GM12878 (cell line): Measurements from ENCODE around the gene SEMA4A. TPM values are rescaled to one million over a fixed set of nuclear protein-coding genes. Genes with fewer than 3 reads are reported as not detected.
"Not testable (repeated sequence)": the region's sequence is repeated elsewhere in the genome, so short reads cannot be mapped to it uniquely, and the experiment has no call there.

Source experiments
- ATAC-seq: fragments of 200-7000 bp; cut with Tn5 transposase; 3 replicates; pipeline ENCODE4 v1.9.1; 2020; ENCODE audit warnings: mild to moderate bottlenecking, moderate library complexity
- BruUV-seq: library from RNA; stranded (reverse); fragments of 400-500 nt; replicated peaks from 2 replicates; lab custom pipeline; 2021; lab: Mats Ljungman, UMichigan
- CTCF ChIA-PET: fragments of 300-600 bp; sonication (Branson Sonifier 250); formaldehyde crosslinking; extraction: SDS; loops from one replicate; lab custom pipeline; 2021; ENCODE audit warnings: inconsistent platforms; lab: Yijun Ruan, JAX
- POLR2A ChIA-PET: fragments of 350-600 bp; formaldehyde crosslinking; extraction: SDS; loops from one replicate; lab custom pipeline; 2021; ENCODE audit warnings: inconsistent platforms; lab: Charles Lee
- RAD21 ChIA-PET: fragments of 300-600 bp; sonication (Branson Sonifier 250); formaldehyde crosslinking; loops from one replicate; lab custom pipeline; 2023; ENCODE audit warnings: antibody characterized with exemption; ENCODE audit not compliant: unreplicated experiment; lab: Charles Lee
- SMC1A ChIA-PET: fragments of 300-600 bp; sonication (Branson Sonifier 250); formaldehyde crosslinking; loops from one replicate; lab custom pipeline; 2023; ENCODE audit not compliant: unreplicated experiment, uncharacterized antibody; lab: Charles Lee
- DNase-seq: peaks from one replicate; pipeline ENCODE4 v3.0.0-alpha.2; 2011; ENCODE audit warnings: low read depth, low spot score
- FAIRE-seq: peaks from 3 replicates; lab custom pipeline; 2011; peaks lifted over from hg19 to GRCh38; lab: Jason Lieb, UNC
- H2AFZ ChIP-seq: 2 replicates; pipeline ENCODE4 v1.6.0; 2011; ENCODE audit warnings: low read depth, low read length, control low read depth; ENCODE audit not compliant: control insufficient read depth
- H3K27ac ChIP-seq: 2 replicates; pipeline ENCODE4 v1.5.1; 2011; ENCODE audit warnings: control low read depth; ENCODE audit not compliant: control insufficient read depth, insufficient read depth
- H3K27me3 ChIP-seq, 2 experiments: replicated peaks in 1 of 2; 2 replicates each; pipeline versions ENCODE4 v1.6.0 to v1.6.1; 2011; ENCODE audit warnings: low read length in 1 of 2; ENCODE audit not compliant: control insufficient read depth in 2 of 2, insufficient read depth in 2 of 2
- H3K36me3 ChIP-seq, 2 experiments: 2 replicates each; pipeline ENCODE4 v1.5.1; 2011; ENCODE audit warnings: low read length in 1 of 2; ENCODE audit not compliant: control insufficient read depth in 2 of 2, insufficient read depth in 2 of 2
- H3K4me1 ChIP-seq: 2 replicates; pipeline ENCODE4 v1.6.1; 2011; ENCODE audit warnings: mild to moderate bottlenecking, low read length, moderate library complexity, mixed read lengths; ENCODE audit not compliant: control insufficient read depth, insufficient read depth
- H3K4me2 ChIP-seq: 2 replicates; pipeline ENCODE4 v1.6.0; 2011; ENCODE audit warnings: control low read depth; ENCODE audit not compliant: control insufficient read depth, insufficient read depth
- H3K4me3 ChIP-seq: fragments of 200-600 bp; sonication (generic); 2 replicates; pipeline ENCODE4 v1.5.1; 2016
- H3K79me2 ChIP-seq: 2 replicates; pipeline ENCODE4 v1.6.0; 2011; ENCODE audit warnings: low read length; ENCODE audit not compliant: control insufficient read depth, insufficient read depth
- H3K9ac ChIP-seq: 2 replicates; pipeline ENCODE4 v1.8.0; 2011; ENCODE audit warnings: low read length, control low read depth, mixed read lengths; ENCODE audit not compliant: control insufficient read depth, insufficient read depth
- H3K9me3 ChIP-seq: replicated peaks from 3 replicates; pipeline ENCODE4 v1.5.1; 2011; ENCODE audit warnings: mild to moderate bottlenecking, low read length; ENCODE audit not compliant: control insufficient read depth, insufficient read depth
- H4K20me1 ChIP-seq: 2 replicates; pipeline ENCODE4 v1.6.0; 2011; ENCODE audit not compliant: control insufficient read depth, insufficient read depth
- BHLHE40 ChIP-seq, 2 experiments: fragments of 450-650 bp in 1 of 2; IDR thresholded peaks; 2 replicates each; pipeline ENCODE4 v1.6.1; 2011 to 2017; ENCODE audit warnings: low read depth in 2 of 2, borderline replicate concordance in 1 of 2, improper control_type of control experiment in 1 of 2, low read length in 1 of 2, mild to moderate bottlenecking in 1 of 2
- CEBPB ChIP-seq, 2 experiments: fragments of 150-350 bp in 1 of 2; IDR thresholded peaks; 2 replicates each; pipeline ENCODE4 v1.6.1; 2012 to 2014; ENCODE audit warnings: low read depth in 2 of 2, low read length in 2 of 2, borderline replicate concordance in 1 of 2, inconsistent platforms in 1 of 2
- CHD2 ChIP-seq: IDR thresholded peaks from 2 replicates; pipeline ENCODE4 v1.6.1; 2011; ENCODE audit warnings: low read depth, low read length, improper control_type of control experiment, borderline replicate concordance
- EZH2 ChIP-seq: IDR thresholded peaks from 2 replicates; pipeline ENCODE4 v1.6.1; 2012; ENCODE audit warnings: low read depth, mild to moderate bottlenecking, control low read depth, inconsistent platforms, low read length, borderline replicate concordance; ENCODE audit not compliant: control insufficient read depth
- NFYA ChIP-seq: IDR thresholded peaks from 2 replicates; pipeline ENCODE4 v1.6.1; 2011; ENCODE audit warnings: low read depth, mild to moderate bottlenecking, low read length, improper control_type of control experiment, borderline replicate concordance
- POLR2AphosphoS2 ChIP-seq: IDR thresholded peaks from 2 replicates; pipeline ENCODE4 v1.6.1; 2011; ENCODE audit warnings: low read depth, mild to moderate bottlenecking, low read length, improper control_type of control experiment, moderate library complexity
- RBBP5 ChIP-seq: fragments of 200-600 bp; sonication (generic); conservative IDR thresholded peaks from 2 replicates; pipeline ENCODE4 v1.6.1; 2016
- RFX5 ChIP-seq: IDR thresholded peaks from 2 replicates; pipeline ENCODE4 v1.6.1; 2011; ENCODE audit warnings: low read depth, low read length, improper control_type of control experiment
- SMARCA5 ChIP-seq: fragments of 450-650 bp; IDR thresholded peaks from 2 replicates; pipeline ENCODE4 v1.6.1; 2017; ENCODE audit warnings: mild to moderate bottlenecking
- SUPT20H ChIP-seq: IDR thresholded peaks from 2 replicates; pipeline ENCODE4 v1.6.1; 2011; ENCODE audit warnings: low read depth, mild to moderate bottlenecking, low read length, moderate library complexity, borderline replicate concordance; ENCODE audit not compliant: control insufficient read depth
- ZSCAN29 ChIP-seq: fragments of 450-650 bp; IDR thresholded peaks from 2 replicates; pipeline ENCODE4 v1.6.1; 2017; ENCODE audit warnings: mild to moderate bottlenecking, moderate library complexity
- WGBS: methylation state at CpG from one replicate; pipeline ENCODE4 v1.1.6; 2016; ENCODE audit warnings: low lambda C conversion rate; ENCODE audit not compliant: insufficient replicate concordance, insufficient coverage; ENCODE audit errors: missing lambda C conversion rate; 5-methylcytosine and 5-hydroxymethylcytosine counted together
- in situ Hi-C: fragments of 300-500 bp; cut with MboI; formaldehyde crosslinking; loops from 9 replicates; pipeline ENCODE4 v1.14.3; 2018; ENCODE audit warnings: mixed read lengths
- intact Hi-C: fragments of 100-400 bp; cut with micrococcal nuclease; formaldehyde crosslinking; loops from one replicate; pipeline ENCODE4 v1.14.2; 2022; ENCODE audit not compliant: unreplicated experiment
- polyA plus RNA-seq, 11 experiments: library from polyadenylated mRNA; depleted of rRNA in 4 of 11; unstranded in 6 of 11; stranded (reverse) in 5 of 11; fragments of >200 nt; fragmentation: Nextera tagmentation in 4 of 11; fragmentation: Illumina TruSeq in 1 of 11; extraction: Ambion mirVana in 4 of 11; extraction: Trizol in 1 of 11; gene quantifications; 1 replicate in 1 of 11; 2 replicates in 10 of 11; pipeline versions ENCODE4 v1.2.1 to v1.2.3, GENCODE V29; 2011 to 2016; ENCODE audit warnings: inconsistent platforms in 2 of 11, missing spikeins in 2 of 11, low read depth in 1 of 11
- total RNA-seq, 4 experiments: library from RNA; depleted of rRNA in 3 of 4; stranded (reverse); fragments of >200 nt in 3 of 4; fragmentation: Illumina TruSeq in 1 of 4; extraction: Trizol in 1 of 4; gene quantifications; 2 replicates each; pipeline versions ENCODE4 v1.2.1 to v1.2.3, GENCODE V29; 2013 to 2021
- TF ChIP-seq, protein P1 (sequence below): fragments of 450-650 bp; formaldehyde crosslinking; IDR thresholded peaks from 2 replicates; pipeline ENCODE4 v1.4.0; 2020; ENCODE audit warnings: mild to moderate bottlenecking, moderate library complexity

Gene SEMA4A
- total and polyA plus RNA-seq, 10 of the 15 experiments (the other 5 are each of a cell fraction or from before 2014, with no cell fraction given), result 2.6 to 64.2 (median 32.8) TPM

DNA sequence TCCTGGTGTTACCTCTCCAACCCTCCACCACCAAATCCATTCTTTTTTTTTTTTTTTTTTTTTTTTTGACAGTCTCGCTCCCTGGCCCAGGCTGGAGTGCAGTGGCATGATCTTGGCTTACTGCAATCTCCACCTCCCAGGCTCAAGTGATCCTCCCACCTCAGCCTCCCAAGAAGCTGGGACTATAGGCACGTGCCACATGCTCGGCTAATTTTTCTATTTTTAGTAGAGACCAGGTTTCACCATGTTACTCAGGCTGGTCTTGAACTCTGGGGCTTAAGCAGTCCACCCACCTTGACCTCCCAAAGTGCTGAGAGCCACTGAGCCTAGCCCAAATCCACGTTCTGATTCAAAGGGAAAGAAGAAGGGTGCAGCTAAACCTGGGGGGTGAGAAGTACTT lies 32.4 kb upstream of the SEMA4A start:
- RAD21 ChIA-PET, result interaction anchor here (0.7 to 22.2 kb wide), 4 partner anchors 7 to 81 kb away, joined by 3 to 695 read pairs (median 54); no protein-coding TSS in a partner anchor
- TF ChIP-seq BHLHE40 (IDR thresholded peaks at IDR 0.05; ENCODE audit: borderline replicate concordance in 1 of 2, low read depth in 2 of 2, low read length in 1 of 2), result peak in 1 of 2 experiments; percentile 73; a peak in 2 of 4 replicates
- POLR2A ChIA-PET, result interaction anchor here (0.6 to 12.7 kb wide), 7 partner anchors 7 to 102 kb away, joined by 6 to 128 read pairs (median 13); no protein-coding TSS in a partner anchor
- Histone ChIP-seq H3K4me1 (peaks cover 46% of the 10 kb centered on the region), H3K4me3 (peak overlapping the region; percentile 53; the same call in 1 of the 2 replicates), H3K79me2 (peaks cover 79% of the 10 kb centered on the region), H3K9ac (peak overlapping the region; percentile 43; the same call in 1 of the 2 replicates), H3K4me2 (peak overlapping the region; percentile 81), H3K27ac (peak overlapping the region; percentile 64)
- FAIRE-seq, in situ Hi-C loops, ATAC-seq, H3K9me3 ChIP-seq, H4K20me1 ChIP-seq, H3K36me3 ChIP-seq, intact Hi-C loops, BruUV-seq, H3K27me3 ChIP-seq, H2AFZ ChIP-seq, DNase-seq: not testable (repeated sequence)
- CTCF ChIA-PET, result interaction anchor here (0.9 to 25.7 kb wide), 4 partner anchors 8 to 131 kb away, joined by 3 to 1294 read pairs (median 23); no protein-coding TSS in a partner anchor
- 0% methylated on average over 3 of the region's 4 CpGs for WGBS
- SMC1A ChIA-PET, result interaction anchor here (0.9 to 23.6 kb wide), 5 partner anchors 8 to 162 kb away, joined by 3 to 874 read pairs (median 4); partner anchors contain the start of gene SMG5

- in situ Hi-C loops (no loop called here), intact Hi-C loops (no loop called here)
- no TSS peak for BruUV-seq
- Histone ChIP-seq H3K79me2 (peaks cover 78% of the 10 kb centered on the region), H3K4me1 (peaks cover 50% of the 10 kb centered on the region), H3K4me3 (no peak overlapping the region), H3K9me3 (no peaks in the 10 kb centered on the region), H4K20me1 (no peaks in the 10 kb centered on the region), H3K36me3 (no peaks in the 10 kb centered on the region; a peak in 1 of 4 replicates), H2AFZ (no peak overlapping the region), H3K9ac (peak overlapping the region; percentile 43; the same call in 1 of the 2 replicates), H3K27ac (peak overlapping the region; percentile 64), H3K27me3 (no peaks in the 10 kb centered on the region), H3K4me2 (peak overlapping the region; percentile 81)
- ChIA-PET CTCF (interaction anchor here (0.9 to 25.7 kb wide), 3 partner anchors 8 to 108 kb away, joined by 3 to 1294 read pairs (median 43); no protein-coding TSS in a partner anchor), POLR2A (interaction anchor here (0.6 to 12.7 kb wide), 7 partner anchors 11 to 73 kb away, joined by 3 to 128 read pairs (median 10); partner anchors contain the start of gene SLC25A44), SMC1A (interaction anchor here (0.9 to 23.6 kb wide), 5 partner anchors 7 to 161 kb away, joined by 3 to 874 read pairs (median 3); partner anchors contain the start of gene SMG5), RAD21 (interaction anchor here (0.7 to 22.2 kb wide), 3 partner anchors 23 to 82 kb away, joined by 3 to 695 read pairs (median 3); no protein-coding TSS in a partner anchor)
- DNase-seq (no peak), FAIRE-seq (no peak), ATAC-seq (no peak)
- 85% methylated on average over 4 of the region's 4 CpGs for WGBS
- TF ChIP-seq POLR2AphosphoS2, result no peak
- TF ChIP-seq, protein P1, sequence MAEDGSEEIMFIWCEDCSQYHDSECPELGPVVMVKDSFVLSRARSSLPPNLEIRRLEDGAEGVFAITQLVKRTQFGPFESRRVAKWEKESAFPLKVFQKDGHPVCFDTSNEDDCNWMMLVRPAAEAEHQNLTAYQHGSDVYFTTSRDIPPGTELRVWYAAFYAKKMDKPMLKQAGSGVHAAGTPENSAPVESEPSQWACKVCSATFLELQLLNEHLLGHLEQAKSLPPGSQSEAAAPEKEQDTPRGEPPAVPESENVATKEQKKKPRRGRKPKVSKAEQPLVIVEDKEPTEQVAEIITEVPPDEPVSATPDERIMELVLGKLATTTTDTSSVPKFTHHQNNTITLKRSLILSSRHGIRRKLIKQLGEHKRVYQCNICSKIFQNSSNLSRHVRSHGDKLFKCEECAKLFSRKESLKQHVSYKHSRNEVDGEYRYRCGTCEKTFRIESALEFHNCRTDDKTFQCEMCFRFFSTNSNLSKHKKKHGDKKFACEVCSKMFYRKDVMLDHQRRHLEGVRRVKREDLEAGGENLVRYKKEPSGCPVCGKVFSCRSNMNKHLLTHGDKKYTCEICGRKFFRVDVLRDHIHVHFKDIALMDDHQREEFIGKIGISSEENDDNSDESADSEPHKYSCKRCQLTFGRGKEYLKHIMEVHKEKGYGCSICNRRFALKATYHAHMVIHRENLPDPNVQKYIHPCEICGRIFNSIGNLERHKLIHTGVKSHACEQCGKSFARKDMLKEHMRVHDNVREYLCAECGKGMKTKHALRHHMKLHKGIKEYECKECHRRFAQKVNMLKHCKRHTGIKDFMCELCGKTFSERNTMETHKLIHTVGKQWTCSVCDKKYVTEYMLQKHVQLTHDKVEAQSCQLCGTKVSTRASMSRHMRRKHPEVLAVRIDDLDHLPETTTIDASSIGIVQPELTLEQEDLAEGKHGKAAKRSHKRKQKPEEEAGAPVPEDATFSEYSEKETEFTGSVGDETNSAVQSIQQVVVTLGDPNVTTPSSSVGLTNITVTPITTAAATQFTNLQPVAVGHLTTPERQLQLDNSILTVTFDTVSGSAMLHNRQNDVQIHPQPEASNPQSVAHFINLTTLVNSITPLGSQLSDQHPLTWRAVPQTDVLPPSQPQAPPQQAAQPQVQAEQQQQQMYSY (CRISPR knock-in tag), result no peak
- no peak for TF ChIP-seq RBBP5
- no peak for TF ChIP-seq NFYA
- no peak for TF ChIP-seq RFX5
- no peak for TF ChIP-seq CEBPB (IDR thresholded peaks at IDR 0.05; ENCODE audit: borderline replicate concordance in 1 of 2, low read depth in 2 of 2, low read length in 2 of 2)
- no peak for TF ChIP-seq EZH2
- TF ChIP-seq SMARCA5, result no peak
- TF ChIP-seq SUPT20H, result no peak
- TF ChIP-seq CHD2, result no peak
- TF ChIP-seq ZSCAN29, result no peak
Observed at GRCh38 chr1:156121457-156121856, 31.9 kb upstream of the SEMA4A start.
